Measurements from ENCODE around the gene LIM2. TPM values are rescaled to one million over a fixed set of nuclear protein-coding genes. Genes with fewer than 3 reads are reported as not detected.

Gene LIM2, protein sequence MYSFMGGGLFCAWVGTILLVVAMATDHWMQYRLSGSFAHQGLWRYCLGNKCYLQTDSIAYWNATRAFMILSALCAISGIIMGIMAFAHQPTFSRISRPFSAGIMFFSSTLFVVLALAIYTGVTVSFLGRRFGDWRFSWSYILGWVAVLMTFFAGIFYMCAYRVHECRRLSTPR
- total RNA-seq = not detected in 2 replicates

DNA sequence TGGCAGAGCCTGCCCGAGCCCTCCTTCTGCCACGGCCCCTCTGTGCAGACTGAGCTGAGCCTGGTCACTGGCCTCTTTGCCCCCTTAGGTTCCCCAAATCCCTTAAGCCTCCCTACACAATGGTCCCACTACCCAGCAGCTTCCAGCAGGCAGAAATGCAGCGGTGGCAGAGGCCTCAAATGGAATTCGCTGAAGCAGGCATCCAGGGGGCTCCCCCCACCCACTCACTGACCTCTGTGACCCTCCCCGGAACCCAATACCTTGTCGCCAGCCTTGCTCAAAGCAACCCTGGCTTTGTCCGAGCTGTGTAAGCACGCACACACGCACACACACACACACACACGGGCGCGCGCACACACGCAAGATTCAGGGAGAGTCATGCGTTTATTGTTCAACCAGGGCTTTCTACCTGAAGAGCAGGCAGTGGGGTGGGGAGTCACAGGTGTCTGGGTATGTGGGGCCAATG, at the start of gene LIM2:
Gene LIM2 (minus strand): TSS at position 51 of the 466 bp plus-strand sequence. CDS start 531 bp downstream, outside the sequence.

DNA sequence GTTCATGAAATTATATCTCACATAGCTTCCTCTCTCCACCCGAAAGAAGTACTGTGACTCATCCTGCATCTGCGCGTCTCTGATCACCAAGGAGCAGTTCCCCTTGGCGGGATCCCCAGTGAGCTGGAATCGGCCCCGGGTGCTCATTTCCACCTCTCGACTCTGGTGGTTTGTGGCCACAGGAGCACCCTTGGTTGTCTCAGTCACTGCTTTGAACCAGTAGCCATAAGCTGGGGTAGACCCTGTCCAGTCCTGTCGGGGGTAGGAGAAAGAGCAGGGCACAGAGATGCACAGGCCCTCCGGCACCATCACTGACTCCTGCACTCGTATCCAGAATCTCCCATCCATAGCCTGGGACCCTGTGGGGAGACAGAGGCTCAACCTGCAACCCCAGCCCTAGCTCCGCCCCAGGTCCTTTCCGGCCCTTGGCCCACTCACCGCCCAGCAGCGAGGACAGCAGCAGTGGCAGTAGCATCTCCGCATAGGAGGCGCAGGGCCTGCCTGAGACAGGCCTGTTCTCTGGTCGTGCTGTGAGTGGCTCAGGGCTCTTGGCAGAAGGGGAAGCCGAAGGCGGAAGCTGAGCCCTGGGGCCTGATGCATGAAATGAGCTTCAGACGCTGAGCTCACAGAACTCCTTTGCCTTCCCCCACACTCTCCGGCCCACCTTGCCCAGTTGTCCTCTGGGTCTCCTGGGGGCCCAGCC, 29.5 kb upstream of the LIM2 start, which contains the start of gene SIGLEC10:
Gene SIGLEC10 (minus strand): TSS at position 536 of the 703 bp plus-strand sequence. CDS start 61 bp downstream, at position 475.

DNA sequence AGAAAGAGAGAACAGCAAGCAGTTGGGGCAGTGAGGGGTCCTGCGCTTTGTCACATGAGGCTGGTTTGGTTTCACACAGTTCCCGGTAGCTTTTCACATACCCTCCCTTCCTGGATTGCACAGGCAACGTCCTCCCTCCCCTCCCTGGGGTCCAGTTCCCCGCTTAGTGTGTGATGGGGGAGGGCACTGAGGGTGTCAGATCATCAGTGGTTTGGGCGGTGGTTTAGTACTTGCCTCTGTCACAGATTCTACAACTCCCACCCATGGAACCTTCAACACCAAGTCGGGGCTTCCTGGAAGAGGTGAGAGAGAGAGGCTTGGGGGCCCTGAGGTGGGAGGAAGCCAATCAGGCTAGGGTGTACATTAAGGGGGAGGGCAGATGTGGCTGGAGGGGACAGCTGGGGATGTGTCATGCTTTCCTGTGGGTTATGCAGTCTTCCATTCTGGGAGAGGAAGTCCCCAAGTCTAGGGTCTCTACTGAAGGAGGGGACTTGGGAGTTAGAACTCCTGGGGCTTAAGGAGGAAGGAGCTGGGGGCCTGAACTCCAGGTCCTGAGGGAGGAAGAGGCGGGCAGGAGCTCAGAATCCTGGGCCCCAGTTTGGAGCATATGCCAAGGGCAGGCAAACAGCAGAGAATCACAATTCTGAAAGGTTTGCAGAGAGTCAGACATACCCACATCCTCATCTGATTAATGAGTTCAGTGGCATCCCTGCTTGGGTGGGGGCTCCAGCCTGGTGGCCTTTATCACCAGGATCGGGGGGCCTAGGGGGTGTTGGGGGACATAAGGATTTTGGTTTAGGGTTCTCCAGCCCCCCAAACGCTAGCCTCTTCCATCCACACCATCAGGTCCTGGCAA, 14.9 kb downstream of the LIM2 start, which contains the start of gene NKG7:
Gene NKG7 (minus strand): TSS at position 6 of the 856 bp plus-strand sequence. CDS start 119 bp downstream, outside the sequence.

DNA sequence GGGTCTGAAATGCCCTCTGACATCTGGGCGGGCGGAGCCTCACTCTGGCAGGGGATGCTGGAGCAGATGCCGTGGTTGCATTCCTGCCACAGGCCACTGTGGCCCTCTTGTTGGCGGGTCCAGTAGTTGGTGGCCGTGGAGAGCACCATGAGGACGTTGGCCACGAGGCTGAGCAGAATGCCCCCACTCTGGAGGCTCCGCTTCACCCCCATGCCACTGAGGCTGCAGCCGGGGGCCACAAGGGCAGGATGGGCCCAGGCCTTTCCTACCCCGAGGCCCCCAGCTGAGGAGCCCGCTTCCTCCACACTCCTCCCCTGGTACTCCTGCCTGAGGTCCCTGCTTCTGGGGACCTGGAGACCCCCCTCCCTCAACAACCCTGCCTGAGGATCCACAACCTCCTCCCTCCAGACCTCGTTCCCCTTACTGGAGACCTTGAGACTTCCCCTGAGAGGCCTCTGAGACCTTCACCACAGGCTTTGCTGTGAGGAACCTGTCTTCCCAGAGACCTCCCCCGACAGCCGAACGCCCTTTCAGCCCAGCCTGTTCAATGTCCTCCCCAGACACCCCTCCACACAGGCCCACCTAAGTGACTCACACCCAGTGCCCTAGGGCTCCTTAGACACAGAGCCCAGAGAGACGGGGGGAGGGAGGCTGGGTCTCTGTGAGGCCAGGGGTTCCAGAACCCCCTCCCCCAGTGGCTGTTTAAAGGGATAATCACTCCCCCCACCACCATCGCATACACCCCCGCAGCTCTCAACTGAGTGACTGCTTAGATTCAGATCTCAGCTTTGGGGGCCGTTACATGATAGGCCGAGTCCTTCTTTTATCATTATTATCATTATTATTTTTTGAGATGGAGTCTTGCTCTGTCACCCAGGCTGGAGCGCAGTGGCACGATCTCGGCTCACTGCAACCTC, 19.1 kb downstream of the LIM2 start, which contains the start of gene CLDND2:
Gene CLDND2 (minus strand): TSS at position 638 of the 917 bp plus-strand sequence. CDS start 426 bp downstream, at position 212.

DNA sequence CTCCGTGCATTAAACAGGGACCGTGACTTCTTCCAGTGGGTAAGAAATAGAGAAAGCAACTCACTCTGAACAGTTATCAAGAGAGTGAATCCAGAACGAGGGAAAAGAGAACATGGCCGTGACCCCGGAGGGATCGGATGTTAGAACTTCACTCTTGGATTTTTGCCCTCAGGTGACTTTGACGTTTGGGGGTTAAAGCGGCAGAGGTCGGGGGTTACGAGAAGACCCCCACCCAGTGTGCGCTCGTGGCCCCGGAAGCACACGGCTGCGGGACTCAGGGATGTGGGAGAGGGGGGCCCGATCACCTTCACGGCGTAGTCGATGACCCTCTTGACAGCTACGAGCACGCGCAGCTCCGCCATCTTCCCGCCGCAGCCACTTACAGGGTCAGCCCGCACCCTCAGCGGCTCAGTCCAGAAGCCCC, 21.8 kb downstream of the LIM2 start, which contains the start of gene ETFB:
Gene ETFB (minus strand): TSS at position 424 of the 424 bp plus-strand sequence. CDS start 62 bp downstream, at position 362.

DNA sequence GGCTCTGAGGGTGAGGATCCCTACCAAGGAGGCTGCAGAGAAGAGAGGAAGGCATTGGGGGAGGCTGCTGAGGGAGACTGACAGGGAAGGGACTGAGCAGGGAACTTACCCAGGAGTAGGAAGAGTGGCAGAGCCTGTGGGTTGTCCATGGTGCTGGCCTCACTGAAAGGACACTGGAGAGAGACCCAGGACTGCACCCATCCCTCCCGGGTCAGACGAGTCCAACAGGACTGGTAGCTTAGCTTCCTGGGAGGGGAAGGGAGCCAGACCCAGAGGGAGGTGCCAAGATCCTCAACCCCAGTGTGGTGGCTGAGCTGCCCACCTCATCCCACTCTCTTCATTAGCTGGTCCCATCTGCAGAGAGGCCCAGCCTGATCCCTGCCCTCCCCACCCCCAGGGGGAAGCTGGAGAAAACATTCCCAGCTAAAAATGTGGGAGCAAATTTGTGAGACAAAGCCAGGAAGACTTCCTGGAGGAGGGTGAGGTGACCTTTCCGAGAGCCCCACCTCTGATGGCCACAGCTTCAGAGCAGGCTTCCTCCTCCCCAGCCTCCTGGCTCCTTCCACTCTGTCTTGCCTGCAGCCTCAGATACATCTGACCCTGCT, 45.7 kb downstream of the LIM2 start, which contains the start of gene VSIG10L:
Gene VSIG10L (minus strand): TSS at position 164 of the 605 bp plus-strand sequence. CDS start 15 bp downstream, at position 149.

Other genes with a start within 250 kb of the LIM2 start
- gene SIGLEC7, start 245.7 kb downstream of the LIM2 start, total RNA-seq = not detected in 2 replicates
- gene CD33, start 162.9 kb downstream of the LIM2 start, total RNA-seq = not detected in 2 replicates
- gene SIGLECL1, start 136.9 kb downstream of the LIM2 start, total RNA-seq = not detected in 2 replicates
- gene IGLON5, start 76.3 kb downstream of the LIM2 start, total RNA-seq = not detected in 2 replicates
- 0.33 and 0.76 TPM in 2 replicates for gene VSIG10L, start 45.8 kb downstream of the LIM2 start, total RNA-seq
- 37.6 and 48.7 TPM in 2 replicates for gene ETFB, start 21.6 kb downstream of the LIM2 start, total RNA-seq
- not detected in 2 replicates for gene CLDND2, start 19.0 kb downstream of the LIM2 start, total RNA-seq
- gene NKG7, start 15.3 kb downstream of the LIM2 start, total RNA-seq = not detected in 2 replicates
- not detected in 2 replicates for gene C19orf84, start 2.6 kb upstream of the LIM2 start, total RNA-seq
- not detected in 2 replicates for gene SIGLEC10, start 29.7 kb upstream of the LIM2 start, total RNA-seq
- gene SIGLEC8, start 70.5 kb upstream of the LIM2 start, total RNA-seq = not detected in 2 replicates
- gene CEACAM18, start 90.6 kb upstream of the LIM2 start, total RNA-seq = not detected in 2 replicates
- not detected in 2 replicates for gene SIGLEC12, start 113.8 kb upstream of the LIM2 start, total RNA-seq
- not detected in 2 replicates for gene SIGLEC6, start 143.7 kb upstream of the LIM2 start, total RNA-seq
- 1.6 and 2.4 TPM in 2 replicates for gene ZNF175, start 183.3 kb upstream of the LIM2 start, total RNA-seq
- not detected in 2 replicates for gene SIGLEC5, start 242.4 kb upstream of the LIM2 start, total RNA-seq

Measured in mesangial cell (primary cell).